T1000 (cell line): ENCODE measurements around the gene MAP4K4.
A peak's percentile ranks its signal among the peaks of the same experiment; 100 is the strongest.

Source experiments
- DNase-seq: peaks from one replicate; lab custom pipeline; 2025; ENCODE audit warnings: mixed read lengths; lab: John Stamatoyannopoulos, UW

Gene MAP4K4

GRCh38 chr2:101812226-101812625 is 114.7 kb downstream of the MAP4K4 start:
- no peak for DNase-seq

- DNase-seq, result no peak
Observed at GRCh38 chr2:101814752-101815151, 117.2 kb downstream of the MAP4K4 start.

GRCh38 chr2:101815154-101815553 is 117.6 kb downstream of the MAP4K4 start:
- DNase-seq, result no peak

- DNase-seq, result no peak
Observed at GRCh38 chr2:101815739-101816391, 118.4 kb downstream of the MAP4K4 start.

- DNase-seq, result no peak
Observed at GRCh38 chr2:101816598-101816997, 119.1 kb downstream of the MAP4K4 start.

GRCh38 chr2:101817481-101817880 is 120.0 kb downstream of the MAP4K4 start:
- no peak for DNase-seq

- no peak for DNase-seq
Observed at GRCh38 chr2:101818531-101819451, 121.3 kb downstream of the MAP4K4 start.

- DNase-seq, result no peak
Observed at GRCh38 chr2:101820519-101820918, 123.0 kb downstream of the MAP4K4 start.

- DNase-seq, result no peak
Observed at GRCh38 chr2:101821059-101821805, 123.7 kb downstream of the MAP4K4 start.

GRCh38 chr2:101821828-101822458 is 124.4 kb downstream of the MAP4K4 start:
- DNase-seq, result no peak

GRCh38 chr2:101823347-101823791 is 125.9 kb downstream of the MAP4K4 start:
- peak; percentile 35 for DNase-seq

GRCh38 chr2:101823859-101824258 is 126.4 kb downstream of the MAP4K4 start:
- peak; percentile 61 for DNase-seq

- no peak for DNase-seq
Observed at GRCh38 chr2:101826716-101827115, 129.2 kb downstream of the MAP4K4 start.

- DNase-seq, result no peak
Observed at GRCh38 chr2:101827246-101827645, 129.7 kb downstream of the MAP4K4 start.

- DNase-seq, result no peak
Observed at GRCh38 chr2:101828257-101828656, 130.8 kb downstream of the MAP4K4 start.

- DNase-seq, result no peak
Observed at GRCh38 chr2:101828673-101829334, 131.3 kb downstream of the MAP4K4 start.

- no peak for DNase-seq
Observed at GRCh38 chr2:101829429-101829828, 131.9 kb downstream of the MAP4K4 start.

- no peak for DNase-seq
Observed at GRCh38 chr2:101830146-101830545, 132.6 kb downstream of the MAP4K4 start.

- DNase-seq, result no peak
Observed at GRCh38 chr2:101830555-101830954, 133.0 kb downstream of the MAP4K4 start.

GRCh38 chr2:101831351-101831865 is 133.9 kb downstream of the MAP4K4 start:
- DNase-seq, result peak; percentile 26

- no peak for DNase-seq
Observed at GRCh38 chr2:101832114-101832513, 134.6 kb downstream of the MAP4K4 start.
